Measurements from ENCODE around the gene OSGEPL1.
"Not testable (repeated sequence)": the region's sequence is repeated elsewhere in the genome, so short reads cannot be mapped to it uniquely, and the experiment has no call there.

Gene OSGEPL1

DNA sequence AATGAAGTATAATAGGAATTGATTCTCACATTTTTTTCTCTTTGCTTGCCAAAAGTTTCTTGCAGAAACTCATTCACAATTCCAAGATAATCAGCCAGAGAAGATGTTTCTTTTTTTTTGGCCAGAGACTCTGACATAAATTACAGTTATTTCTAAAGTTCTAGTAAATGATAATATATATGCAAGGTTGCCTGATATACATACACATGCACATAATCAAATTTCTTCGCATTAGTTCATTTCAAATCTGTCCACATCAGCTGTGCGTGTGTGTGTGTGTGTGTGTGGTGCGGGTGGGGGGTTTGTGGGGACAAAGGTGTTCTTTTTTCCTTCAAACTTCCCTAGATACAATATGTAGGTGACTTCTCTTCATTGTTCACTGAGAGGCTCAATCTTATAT is 33.2 kb downstream of the OSGEPL1 start:
- no peak for DNase-seq (ENCODE audit: low read depth)
- H3K4me3 ChIP-seq (ENCODE audit: low read depth, low read length), result no peak overlapping the region
- TF ChIP-seq, protein P1, sequence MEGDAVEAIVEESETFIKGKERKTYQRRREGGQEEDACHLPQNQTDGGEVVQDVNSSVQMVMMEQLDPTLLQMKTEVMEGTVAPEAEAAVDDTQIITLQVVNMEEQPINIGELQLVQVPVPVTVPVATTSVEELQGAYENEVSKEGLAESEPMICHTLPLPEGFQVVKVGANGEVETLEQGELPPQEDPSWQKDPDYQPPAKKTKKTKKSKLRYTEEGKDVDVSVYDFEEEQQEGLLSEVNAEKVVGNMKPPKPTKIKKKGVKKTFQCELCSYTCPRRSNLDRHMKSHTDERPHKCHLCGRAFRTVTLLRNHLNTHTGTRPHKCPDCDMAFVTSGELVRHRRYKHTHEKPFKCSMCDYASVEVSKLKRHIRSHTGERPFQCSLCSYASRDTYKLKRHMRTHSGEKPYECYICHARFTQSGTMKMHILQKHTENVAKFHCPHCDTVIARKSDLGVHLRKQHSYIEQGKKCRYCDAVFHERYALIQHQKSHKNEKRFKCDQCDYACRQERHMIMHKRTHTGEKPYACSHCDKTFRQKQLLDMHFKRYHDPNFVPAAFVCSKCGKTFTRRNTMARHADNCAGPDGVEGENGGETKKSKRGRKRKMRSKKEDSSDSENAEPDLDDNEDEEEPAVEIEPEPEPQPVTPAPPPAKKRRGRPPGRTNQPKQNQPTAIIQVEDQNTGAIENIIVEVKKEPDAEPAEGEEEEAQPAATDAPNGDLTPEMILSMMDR (IDR thresholded peaks at IDR 0.05; ENCODE audit: insufficient read depth, low read depth, low read length, missing control alignments), result no peak

DNA sequence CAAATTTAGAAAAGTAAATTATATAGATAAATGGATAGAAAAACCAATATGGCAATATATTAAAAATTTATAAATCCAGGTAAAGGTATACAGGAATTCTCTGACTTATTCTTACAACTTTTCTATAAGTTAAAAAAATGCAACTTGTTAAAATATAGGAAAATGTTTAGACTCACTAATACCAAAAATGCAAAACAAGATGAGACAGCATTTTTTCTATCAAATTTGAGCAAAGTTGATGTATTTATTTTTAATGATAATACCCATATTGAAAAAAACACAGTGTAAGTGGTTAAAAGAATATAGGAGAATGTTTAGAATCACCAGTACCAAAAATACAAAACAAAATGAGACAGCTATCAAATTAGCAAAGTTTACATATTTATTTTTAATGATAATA is 35.7 kb downstream of the OSGEPL1 start:
- no peak overlapping the region for H3K4me3 ChIP-seq (ENCODE audit: low read depth, low read length)
- TF ChIP-seq, protein P1 (IDR thresholded peaks at IDR 0.05; ENCODE audit: insufficient read depth, low read depth, low read length, missing control alignments), result no peak

DNA sequence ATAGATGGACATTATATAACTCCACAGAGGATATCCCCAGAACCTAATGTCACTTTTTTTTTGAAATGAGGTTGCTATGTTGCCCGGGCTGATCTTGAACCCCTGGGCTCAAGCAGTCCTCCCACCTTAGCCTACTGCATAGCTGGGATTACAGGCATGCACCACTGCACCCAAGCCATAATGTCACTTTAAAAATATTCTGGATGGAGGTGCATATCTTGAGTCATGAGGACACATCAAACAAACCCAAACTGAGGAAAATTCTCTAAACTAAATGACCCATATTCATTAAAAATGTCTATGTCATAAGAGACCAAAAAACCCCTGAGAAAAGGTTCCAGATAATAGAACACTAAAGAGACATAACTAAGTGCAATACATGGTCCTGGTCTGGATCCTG is 36.3 kb downstream of the OSGEPL1 start:
- no peak for DNase-seq (ENCODE audit: low read depth)
- TF ChIP-seq, protein P1 (IDR thresholded peaks at IDR 0.05; ENCODE audit: insufficient read depth, low read depth, low read length, missing control alignments), result no peak
- no peak overlapping the region for H3K4me3 ChIP-seq (ENCODE audit: low read depth, low read length)

More for the DNA sequence above, 35.7 kb downstream of the OSGEPL1 start:
- DNase-seq (ENCODE audit: low read depth), result no peak

DNA sequence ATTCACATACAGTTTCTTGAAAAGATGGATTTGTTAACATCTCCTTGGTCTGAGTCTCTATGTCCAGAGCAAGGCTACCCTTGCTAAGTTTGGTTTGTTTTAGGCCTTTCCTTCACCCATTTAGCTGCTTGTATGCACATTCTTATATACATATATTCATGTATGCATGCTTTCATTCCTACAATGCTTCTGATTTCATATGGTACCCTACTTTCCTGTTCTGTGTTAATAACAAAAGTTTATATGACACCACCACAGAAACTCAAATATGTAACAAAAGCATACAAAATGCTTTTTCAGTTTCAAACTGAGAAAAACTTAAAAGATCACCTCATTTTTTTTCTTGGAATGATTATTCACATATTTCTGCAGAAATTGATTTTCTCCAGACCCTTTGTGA is 39.4 kb downstream of the OSGEPL1 start:
- DNase-seq (ENCODE audit: low read depth), result no peak
- TF ChIP-seq, protein P1 (IDR thresholded peaks at IDR 0.05; ENCODE audit: insufficient read depth, low read depth, low read length, missing control alignments), result no peak
- no peak overlapping the region for H3K4me3 ChIP-seq (ENCODE audit: low read depth, low read length)

DNA sequence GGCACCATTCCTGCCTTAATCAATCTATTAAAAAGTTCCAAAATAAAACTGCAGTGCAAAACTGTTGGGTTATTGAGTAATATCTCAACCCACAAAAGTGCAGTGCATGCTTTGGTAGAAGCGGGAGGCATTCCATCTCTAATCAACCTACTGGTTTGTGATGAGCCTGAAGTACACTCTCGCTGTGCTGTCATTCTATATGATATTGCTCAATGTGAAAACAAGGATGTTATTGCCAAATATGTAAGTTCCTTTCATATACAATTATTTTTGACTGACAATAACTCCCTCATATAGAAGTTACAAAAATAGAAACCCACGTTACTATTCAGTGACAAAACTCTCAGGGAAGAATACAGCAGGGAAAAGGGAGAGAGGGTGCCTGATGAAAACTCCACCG is 43.0 kb downstream of the OSGEPL1 start:
- no peak overlapping the region for H3K4me3 ChIP-seq (ENCODE audit: low read depth, low read length)
- TF ChIP-seq, protein P1 (IDR thresholded peaks at IDR 0.05; ENCODE audit: insufficient read depth, low read depth, low read length, missing control alignments), result no peak
- DNase-seq (ENCODE audit: low read depth), result no peak

DNA sequence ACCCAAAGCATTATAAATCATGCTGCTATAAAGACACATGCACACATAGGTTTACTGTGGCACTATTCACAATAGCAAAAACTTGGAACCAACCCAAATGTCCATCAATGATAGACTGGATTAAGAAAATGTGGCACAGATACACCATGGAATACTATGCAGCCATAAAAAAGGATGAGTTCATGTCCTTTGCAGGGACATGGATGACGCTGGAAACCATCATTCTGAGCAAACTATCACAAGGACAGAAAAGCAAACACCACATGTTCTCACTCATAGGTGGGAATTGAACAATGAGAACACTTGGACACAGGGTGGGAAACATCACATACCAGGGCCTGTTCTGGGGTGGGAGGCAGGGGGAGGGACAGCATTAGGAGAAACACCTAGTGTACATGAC is 45.0 kb downstream of the OSGEPL1 start:
- not testable (repeated sequence) for H3K4me3 ChIP-seq (ENCODE audit: low read depth, low read length); DNase-seq (ENCODE audit: low read depth)

DNA sequence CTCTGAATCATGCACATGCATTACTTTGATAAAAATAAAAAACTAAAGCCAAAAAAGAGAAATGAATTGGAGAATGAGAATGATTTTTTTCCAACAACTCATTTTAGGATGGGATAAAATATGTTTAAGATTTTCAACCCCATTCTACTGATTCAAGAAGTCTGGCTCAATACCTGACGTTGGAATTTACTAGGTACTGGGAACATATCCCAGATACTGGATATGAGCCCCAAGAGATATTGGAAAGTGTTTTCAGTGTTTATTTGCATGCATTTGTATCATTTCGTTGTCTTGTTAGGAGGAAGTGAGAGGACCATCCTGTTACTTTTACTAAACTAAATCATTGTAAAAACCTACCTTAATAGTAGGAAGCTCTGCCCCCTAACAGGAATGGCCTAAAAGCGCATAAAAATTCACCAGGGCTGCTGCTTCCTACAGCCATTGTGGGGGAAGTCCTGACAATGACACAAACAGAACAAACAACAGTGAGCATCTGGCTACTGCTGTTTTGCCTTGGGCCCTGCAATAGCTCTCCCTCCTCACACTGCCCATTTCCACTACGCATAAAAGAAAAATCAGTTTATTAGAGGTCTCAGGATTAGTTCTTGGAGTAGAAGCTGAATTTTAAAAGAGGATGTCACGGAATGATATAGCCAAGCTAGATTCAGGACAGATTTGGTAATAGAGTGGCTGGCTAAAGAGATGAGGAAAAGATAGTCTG is 52.9 kb downstream of the OSGEPL1 start:
- no peak for DNase-seq (ENCODE audit: low read depth)
- no peak overlapping the region for H3K4me3 ChIP-seq (ENCODE audit: low read depth, low read length)
- TF ChIP-seq, protein P1 (IDR thresholded peaks at IDR 0.05; ENCODE audit: insufficient read depth, low read depth, low read length, missing control alignments), result no peak
